AG04449 (cell line): Measurements from ENCODE around the gene PLCZ1.
A peak's percentile ranks its signal among the peaks of the same experiment; 100 is the strongest.

ENCODE experiments used
- CTCF ChIA-PET: fragments of 350-600 bp; formaldehyde crosslinking; extraction: SDS; loops from one replicate; lab custom pipeline; 2021; ENCODE audit warnings: antibody characterized with exemption; lab: Yijun Ruan, JAX
- POLR2A ChIA-PET: fragments of 400-600, 350-600 bp; formaldehyde crosslinking; extraction: SDS; loops from one replicate; lab custom pipeline; 2020; ENCODE audit warnings: antibody characterized with exemption, inconsistent platforms; lab: Yijun Ruan, JAX
- DNase-seq: peaks from one replicate; pipeline ENCODE4 v3.0.0-alpha.2; 2010; ENCODE audit warnings: low read depth, low spot score
- H3K4me3 ChIP-seq: 2 replicates; pipeline ENCODE4 v1.5.1; 2011; ENCODE audit warnings: low read depth, mild to moderate bottlenecking, control low read depth, low read length
- CTCF ChIP-seq: IDR thresholded peaks from one replicate; pipeline ENCODE4 v1.5.1; 2011; ENCODE audit warnings: mild to moderate bottlenecking, moderate library complexity, low read length, control low read depth, inconsistent platforms; ENCODE audit not compliant: insufficient read depth; ENCODE audit errors: missing control alignments

The PLCZ1 gene

GRCh38 chr12:18651525-18651924 is 86.3 kb downstream of the PLCZ1 start:
- DNase-seq: no peak
- TF ChIP-seq CTCF: no peak
- CTCF ChIA-PET: no interaction called here
- POLR2A ChIA-PET: no interaction called here
- no peak overlapping the region for H3K4me3 ChIP-seq

DNA sequence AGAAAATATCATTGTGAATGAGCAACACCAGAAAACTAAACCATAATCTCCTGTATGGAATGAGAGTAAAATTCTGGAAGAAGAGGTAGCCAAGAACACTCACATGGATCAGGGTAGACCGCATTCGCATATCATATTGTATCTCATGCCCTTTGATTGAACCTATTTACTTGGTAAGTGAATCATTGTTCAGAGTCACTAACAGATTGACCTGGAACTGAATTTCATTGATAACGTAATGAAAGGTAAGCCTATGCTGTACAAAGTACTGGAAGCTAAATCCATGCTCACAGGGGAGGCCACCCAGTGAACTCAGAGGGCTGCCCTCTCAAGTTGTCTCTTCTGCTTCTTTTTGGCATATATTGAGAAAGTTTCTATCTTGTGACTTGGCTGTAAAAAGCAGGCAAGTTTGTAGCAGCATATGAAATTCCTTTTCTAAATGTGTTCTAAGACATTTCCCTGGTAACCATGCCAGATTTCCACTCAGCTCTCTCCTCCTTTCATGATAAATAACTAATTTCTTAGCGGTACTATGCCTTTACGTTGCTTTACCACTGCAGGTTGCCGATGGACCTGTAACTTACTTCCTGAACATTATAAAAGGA is 91.4 kb downstream of the PLCZ1 start:
- no peak for DNase-seq
- no peak overlapping the region for H3K4me3 ChIP-seq
- ChIA-PET POLR2A (no interaction called here), CTCF (no interaction called here)
- no peak for TF ChIP-seq CTCF

DNA sequence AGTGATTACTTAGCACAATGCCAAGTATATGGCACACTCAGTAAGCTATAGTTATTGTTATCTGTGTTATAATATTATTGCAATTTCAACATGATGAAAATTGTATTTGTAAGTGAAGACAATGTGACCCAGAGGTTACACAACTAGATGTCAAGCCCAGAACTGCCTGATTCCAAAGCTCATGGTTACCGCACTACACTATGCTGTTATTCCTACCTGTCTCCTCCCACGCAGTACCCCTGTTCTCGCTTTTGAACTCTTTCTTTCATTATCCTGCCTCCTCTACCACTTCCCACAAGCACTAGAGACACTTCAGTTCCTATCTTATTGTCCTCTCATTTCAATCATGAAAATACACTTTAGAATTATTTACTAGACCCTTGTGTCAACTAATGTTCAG is 93.2 kb downstream of the PLCZ1 start:
- POLR2A ChIA-PET: no interaction called here
- H3K4me3 ChIP-seq: no peak overlapping the region
- TF ChIP-seq CTCF: no peak
- DNase-seq: no peak
- CTCF ChIA-PET: interaction anchor here (1.3 kb wide), 1 partner anchor 214 kb away, joined by 3 read pairs; no protein-coding TSS in a partner anchor

- TF ChIP-seq CTCF: no peak
- CTCF ChIA-PET: interaction anchor here (1.3 kb wide), 1 partner anchor 214 kb away, joined by 3 read pairs; no protein-coding TSS in a partner anchor
- no peak overlapping the region for H3K4me3 ChIP-seq
- POLR2A ChIA-PET: no interaction called here
- peak; percentile 21 for DNase-seq
These were observed 94.1 kb downstream of the PLCZ1 start for GRCh38 chr12:18643681-18644080.

GRCh38 chr12:18640321-18640955 is 97.4 kb downstream of the PLCZ1 start:
- no peak overlapping the region for H3K4me3 ChIP-seq
- ChIA-PET POLR2A (no interaction called here), CTCF (interaction anchor here (1.3 kb wide), 1 partner anchor 546 kb away, joined by 3 read pairs; no protein-coding TSS in a partner anchor)
- no peak for DNase-seq
- no peak for TF ChIP-seq CTCF

DNA sequence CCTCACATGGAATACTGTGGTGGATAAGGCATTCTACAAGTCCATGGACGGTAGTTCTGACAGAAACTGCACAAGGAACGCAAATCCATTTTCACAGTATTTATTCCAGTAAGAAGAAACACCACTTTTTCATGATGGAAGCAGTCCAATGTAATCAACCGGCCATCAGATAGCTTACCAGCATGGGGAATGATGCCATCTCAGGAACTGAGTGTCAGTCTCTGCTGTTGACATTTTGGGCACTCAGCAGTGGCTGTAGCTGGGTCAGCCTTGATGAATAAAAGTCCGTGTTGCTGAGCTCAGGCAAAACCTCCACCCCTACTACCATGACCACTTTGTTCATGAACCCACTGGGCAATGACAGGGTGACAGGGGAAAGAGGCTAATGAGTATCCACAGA is 103.4 kb downstream of the PLCZ1 start:
- no peak for TF ChIP-seq CTCF
- no peak overlapping the region for H3K4me3 ChIP-seq
- no peak for DNase-seq
- CTCF ChIA-PET: no interaction called here
- POLR2A ChIA-PET: no interaction called here
